Skin epidermis (tissue), 12 donors: ENCODE results near the gene CRK.

Source experiments
- H3K27ac ChIP-seq, 21 experiments: fragments of 200-600 bp; sonication (generic) in 11 of 21; one replicate each; pipeline ENCODE4 v1.5.0; 2020; ENCODE audit warnings: mild to moderate bottlenecking in 3 of 21, inconsistent platforms in 2 of 21, moderate library complexity in 2 of 21
- H3K4me3 ChIP-seq, 7 experiments: fragments of 200-600 bp; sonication (generic) in 2 of 7; one replicate each; pipeline ENCODE4 v1.5.0; 2020; ENCODE audit warnings: inconsistent platforms in 2 of 7, mild to moderate bottlenecking in 2 of 7, moderate library complexity in 1 of 7

The CRK gene

GRCh38 chr17:1487939-1488825 is 32.1 kb upstream of the CRK start:
- H3K4me3 ChIP-seq = peak overlapping the region; percentile 42 to 82 (median 54)
- H3K27ac ChIP-seq = peak overlapping the region; percentile 51 to 98 (median 94)

- H3K27ac ChIP-seq = peak overlapping the region in 20 of 21 experiments; percentile 64 to 98 (median 94)
- peak overlapping the region; percentile 42 to 82 (median 54) for H3K4me3 ChIP-seq
Measured at GRCh38 chr17:1486802-1487695, 31.0 kb upstream of the CRK start.

GRCh38 chr17:1485423-1486376 is 29.7 kb upstream of the CRK start:
- peak overlapping the region; percentile 64 to 98 (median 94) for H3K27ac ChIP-seq
- peak overlapping the region; percentile 35 to 82 (median 74) for H3K4me3 ChIP-seq

GRCh38 chr17:1484676-1485422 is 28.8 kb upstream of the CRK start:
- peak overlapping the region; percentile 64 to 98 (median 94) for H3K27ac ChIP-seq

GRCh38 chr17:1484060-1484535 is 28.1 kb upstream of the CRK start:
- Histone ChIP-seq H3K4me3 (no peak overlapping the region), H3K27ac (peak overlapping the region in 6 of 21 experiments; percentile 85 to 97 (median 94))

More at GRCh38 chr17:1484676-1485422, 28.8 kb upstream of the CRK start:
- peak overlapping the region; percentile 35 to 82 (median 74) for H3K4me3 ChIP-seq

- Histone ChIP-seq H3K4me3 (no peak overlapping the region), H3K27ac (peak overlapping the region in 3 of 21 experiments; percentile 2 to 28 (median 3))
Measured at GRCh38 chr17:1482680-1483079, 26.6 kb upstream of the CRK start.

GRCh38 chr17:1481736-1482135 is 25.7 kb upstream of the CRK start:
- no peak overlapping the region for H3K4me3 ChIP-seq
- no peak overlapping the region for H3K27ac ChIP-seq

- Histone ChIP-seq H3K27ac (no peak overlapping the region), H3K4me3 (no peak overlapping the region)
Measured at GRCh38 chr17:1480747-1481465, 24.9 kb upstream of the CRK start.

GRCh38 chr17:1478418-1478817 is 22.4 kb upstream of the CRK start:
- no peak overlapping the region for H3K4me3 ChIP-seq
- no peak overlapping the region for H3K27ac ChIP-seq

GRCh38 chr17:1475321-1475854 is 19.4 kb upstream of the CRK start:
- peak overlapping the region in 1 of 21 experiments; percentile 35 for H3K27ac ChIP-seq

GRCh38 chr17:1474402-1475189 is 18.6 kb upstream of the CRK start:
- peak overlapping the region in 1 of 21 experiments; percentile 35 for H3K27ac ChIP-seq
- no peak overlapping the region for H3K4me3 ChIP-seq

More at GRCh38 chr17:1475321-1475854, 19.4 kb upstream of the CRK start:
- no peak overlapping the region for H3K4me3 ChIP-seq

- no peak overlapping the region for H3K4me3 ChIP-seq
- no peak overlapping the region for H3K27ac ChIP-seq
Measured at GRCh38 chr17:1473841-1474240, 17.8 kb upstream of the CRK start.

- no peak overlapping the region for H3K27ac ChIP-seq
- H3K4me3 ChIP-seq = no peak overlapping the region
Measured at GRCh38 chr17:1473170-1473569, 17.1 kb upstream of the CRK start.

GRCh38 chr17:1471911-1472821 is 16.1 kb upstream of the CRK start:
- no peak overlapping the region for H3K4me3 ChIP-seq
- no peak overlapping the region for H3K27ac ChIP-seq

- Histone ChIP-seq H3K4me3 (no peak overlapping the region), H3K27ac (no peak overlapping the region)
Measured at GRCh38 chr17:1471490-1471889, 15.5 kb upstream of the CRK start.
